LNCaP clone FGC (cell line): ENCODE data around the gene TEX22.

Source experiments
- DNase-seq: peaks from one replicate; pipeline ENCODE4 v3.0.0-alpha.2; 2011; ENCODE audit warnings: low read depth
- H3K4me3 ChIP-seq: 2 replicates; pipeline ENCODE4 v1.5.1; 2011; ENCODE audit warnings: mild to moderate bottlenecking, low read depth, low read length, control low read depth
- CTCF ChIP-seq: IDR thresholded peaks from 2 replicates; pipeline ENCODE4 v1.5.1; 2012; ENCODE audit warnings: mild to moderate bottlenecking; ENCODE audit not compliant: control insufficient read depth, insufficient read depth; ENCODE audit errors: extremely low read depth

Gene TEX22

GRCh38 chr14:105389534-105389933, 8.8 kb upstream of the TEX22 start:
- no peak overlapping the region for H3K4me3 ChIP-seq
- TF ChIP-seq CTCF, result no peak
- no peak for DNase-seq

- TF ChIP-seq CTCF, result no peak
- no peak for DNase-seq
- no peak overlapping the region for H3K4me3 ChIP-seq
These were observed 8.1 kb upstream of the TEX22 start for GRCh38 chr14:105389976-105390848.

- no peak overlapping the region for H3K4me3 ChIP-seq
- no peak for TF ChIP-seq CTCF
- DNase-seq, result no peak
These were observed 7.4 kb upstream of the TEX22 start for GRCh38 chr14:105390849-105391500.

DNA sequence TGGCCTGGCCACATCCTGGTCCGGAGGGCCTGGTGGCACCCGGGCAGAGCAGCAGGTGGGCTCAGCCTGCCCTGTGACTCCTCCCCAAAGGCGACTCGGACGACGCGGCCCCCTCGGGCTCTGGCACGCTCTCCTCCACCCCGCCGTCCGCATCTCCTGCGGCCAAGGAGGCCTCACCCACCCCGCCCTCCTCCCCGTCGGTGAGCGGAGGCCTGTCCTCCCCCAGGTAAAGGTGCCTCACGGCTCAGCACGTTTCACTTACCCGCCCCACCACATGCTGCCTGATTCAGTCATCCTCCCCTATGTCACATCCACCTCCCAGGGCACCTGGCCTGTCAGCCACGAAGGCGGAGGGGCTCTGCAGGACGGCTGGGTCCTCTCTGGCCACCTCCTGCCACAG, 6.8 kb upstream of the TEX22 start:
- no peak for DNase-seq

GRCh38 chr14:105392131-105393090, 5.9 kb upstream of the TEX22 start:
- TF ChIP-seq CTCF, result no peak
- H3K4me3 ChIP-seq, result no peak overlapping the region
- no peak for DNase-seq

More for the DNA sequence above, 6.8 kb upstream of the TEX22 start:
- TF ChIP-seq CTCF, result no peak
- H3K4me3 ChIP-seq, result no peak overlapping the region

GRCh38 chr14:105393151-105393550, 5.2 kb upstream of the TEX22 start:
- no peak overlapping the region for H3K4me3 ChIP-seq
- TF ChIP-seq CTCF, result no peak
- DNase-seq, result no peak
